Heart right ventricle (tissue), 16 donors: Measurements from ENCODE around the gene ZNF581. TPM values are rescaled to one million over a fixed set of nuclear protein-coding genes. Genes with fewer than 3 reads are reported as not detected.

Experiments used
- ATAC-seq, 8 donors: fragments of 200-7000 bp; cut with Tn5 transposase; one replicate each; pipeline ENCODE4 v1.9.1; 2020; ENCODE audit warnings: mild to moderate bottlenecking in 8 of 8, moderate library complexity in 8 of 8, moderate number of reproducible peaks in 1 of 8
- DNase-seq, 2 donors: peaks; one replicate each; pipeline ENCODE4 v3.0.0-alpha.2; 2020
- H3K27ac ChIP-seq, 10 donors: fragments of 200-600 bp; sonication (generic) in 2 of 10; one replicate each; pipeline versions ENCODE4 v1.5.0 to v1.8.0; 2020 to 2022; ENCODE audit warnings: mild to moderate bottlenecking in 3 of 10
- H3K27me3 ChIP-seq, 7 donors: fragments of 200-600 bp; one replicate each; pipeline ENCODE4 v1.8.0; 2021 to 2022; ENCODE audit warnings: mild to moderate bottlenecking in 2 of 7
- H3K36me3 ChIP-seq, 9 donors: fragments of 200-600 bp; sonication (generic) in 1 of 9; one replicate each; pipeline versions ENCODE4 v1.5.0 to v1.8.0; 2020 to 2022; ENCODE audit warnings: mild to moderate bottlenecking in 2 of 9
- H3K4me1 ChIP-seq, 9 donors: fragments of 200-600 bp; sonication (generic) in 1 of 9; one replicate each; pipeline versions ENCODE4 v1.5.0 to v1.8.0; 2020 to 2022; ENCODE audit warnings: mild to moderate bottlenecking in 4 of 9
- H3K4me3 ChIP-seq, 10 donors: fragments of 200-600 bp; sonication (generic) in 2 of 10; one replicate each; pipeline versions ENCODE4 v1.5.0 to v1.8.0; 2020 to 2022; ENCODE audit warnings: mild to moderate bottlenecking in 7 of 10, moderate library complexity in 2 of 10
- H3K9me3 ChIP-seq, 11 donors: fragments of 200-600 bp in 10 of 11; sonication (generic) in 2 of 11; one replicate each; pipeline versions ENCODE4 v1.5.0 to v1.8.0; 2013 to 2022; ENCODE audit warnings: mild to moderate bottlenecking in 2 of 11, control low read depth in 1 of 11, moderate library complexity in 1 of 11
- CTCF ChIP-seq, 9 donors: fragments of 200-600 bp; sonication (generic) in 2 of 9; IDR thresholded peaks; one replicate each; pipeline versions ENCODE4 v1.5.0 to v1.8.0; 2021 to 2022; ENCODE audit warnings: antibody characterized with exemption in 9 of 9, mild to moderate bottlenecking in 5 of 9, moderate library complexity in 1 of 9
- WGBS, 2 donors: extraction: QIAGEN DNeasy Blood & Tissue Kit; methylation state at CpG; one replicate each; pipeline ENCODE4 v1.1.7; 2013; ENCODE audit warnings: inconsistent platforms in 1 of 2; 5-methylcytosine and 5-hydroxymethylcytosine counted together
- intact Hi-C, 10 donors: fragments of 100-400 bp; cut with DNase I; formaldehyde crosslinking; loops; one replicate each; pipeline versions ENCODE4 v1.11.1 to v1.14.2; 2022
- polyA plus RNA-seq, 2 donors: library from polyadenylated mRNA; stranded (reverse); fragments of 200-250 nt; gene quantifications; one replicate each; pipeline ENCODE4 v1.2.3, GENCODE V29; 2013
- total RNA-seq, 10 donors: library from RNA; stranded (reverse); fragmentation: NEBNext Ultra II Directional in 3 of 10; extraction: Animal tissue kit (Norgen Biotek cat#: 25700) in 3 of 10; gene quantifications; one replicate each; pipeline versions ENCODE4 v1.2.1 to v1.2.4, GENCODE V29; 2021 to 2023
- donor health status: Arrhythmogenic right ventricular cardiomyopathy.
- donor health status: ischemic (EF 13 %, LVEDD 7.1; RV severe dilation, severe dysfunction).
- donor health status: healthy with polysubstance abuse.
- donor health status: DM: no; HTN: yes; CAD: no.
- donor health status: DM: no; HTN: no; CAD: no.
- donor health status: ischemic (EF 25% LVEDD 6.9; RV normal size, moderate dysfunction).
- donor health status: ischemic (EF 25% LVEDD 5.7; RV mildly dilated, moderate dysfunction).
- donor health status: healthy.
- donor health status: DM: yes; HTN: yes; CAD: no.
- donor health status: Ischemic cardiomyopathy.
- donor health status: ischemic (EF 35%, LVEDD 5.7; RV mildly dilated, moderate dysfunction).
- donor health status: nonischemic (EF 11% LVEDD 7.7; RV severe dilation, severe dysfunction).
- donor health status: DM: yes; HTN: yes; CAD: no.
- donor health status: PGD.
- donor health status: ischemic (EF 29% LVEDD 5.4; RV normal size, mild dysfunction).
- donor health status: nonischemic (EF 23%, LVEDD 6.1; RV moderate dilation, normal function).

ZNF581 gene
- total and polyA plus RNA-seq, 12 donors, result 4.0 to 15.6 (median 6.5) TPM

GRCh38 chr19:55611300-55611982, 32.0 kb upstream of the ZNF581 start:
- DNase-seq, result peak in 1 of 2 donors; percentile 54
- ATAC-seq, result peak; percentile 31 to 93 (median 74)

GRCh38 chr19:55611983-55612645, 31.3 kb upstream of the ZNF581 start:
- intact Hi-C loops, result no loop called here
- 56 to 65% methylated on average over 3 of the region's 3 CpGs for WGBS, 2 donors
- ATAC-seq, result peak in 6 of 8 donors; percentile 5 to 53 (median 36)

More at GRCh38 chr19:55611300-55611982, 32.0 kb upstream of the ZNF581 start:
- peaks cover 6 to 72% (median 23%) of the 10 kb centered on the region in 9 donors for H3K36me3 ChIP-seq
- peak overlapping the region in 3 of 10 donors; percentile 3 to 17 (median 6) for H3K4me3 ChIP-seq
- no peaks in the 10 kb centered on the region for H3K27me3 ChIP-seq
- H3K4me1 ChIP-seq, result peaks cover 8 to 50% (median 28%) of the 10 kb centered on the region in 9 donors
- no peak for TF ChIP-seq CTCF (IDR thresholded peaks at IDR 0.05)
- WGBS, 2 donors, result 48 to 60% methylated on average over 15 of the region's 15 CpGs
- intact Hi-C loops, result no loop called here
- peaks cover 0 to 4% (median 0%) of the 10 kb centered on the region in 11 donors for H3K9me3 ChIP-seq
- peak overlapping the region; percentile 11 to 86 (median 79) for H3K27ac ChIP-seq

GRCh38 chr19:55613396-55613795, 30.1 kb upstream of the ZNF581 start:
- 93 to 94% methylated on average over 21 to 27 of the region's 27 CpGs for WGBS, 2 donors
- DNase-seq (no peak), ATAC-seq (no peak)
- peaks cover 0 to 4% (median 0%) of the 10 kb centered on the region in 11 donors for H3K9me3 ChIP-seq
- intact Hi-C loops, result no loop called here
- H3K36me3 ChIP-seq, result peaks cover 6 to 75% (median 34%) of the 10 kb centered on the region in 9 donors
- TF ChIP-seq CTCF (IDR thresholded peaks at IDR 0.05), result no peak
- no peaks in the 10 kb centered on the region for H3K27me3 ChIP-seq
- peak overlapping the region in 1 of 10 donors; percentile 33 for H3K27ac ChIP-seq
- no peak overlapping the region for H3K4me3 ChIP-seq
- peaks cover 8 to 31% (median 21%) of the 10 kb centered on the region in 9 donors for H3K4me1 ChIP-seq

More at GRCh38 chr19:55611983-55612645, 31.3 kb upstream of the ZNF581 start:
- Histone ChIP-seq H3K27ac (peak overlapping the region; percentile 11 to 86 (median 79)), H3K9me3 (peaks cover 0 to 4% (median 0%) of the 10 kb centered on the region in 11 donors), H3K4me3 (peak overlapping the region in 3 of 10 donors; percentile 3 to 17 (median 6)), H3K27me3 (no peaks in the 10 kb centered on the region), H3K4me1 (peaks cover 8 to 43% (median 21%) of the 10 kb centered on the region in 9 donors), H3K36me3 (peaks cover 6 to 72% (median 26%) of the 10 kb centered on the region in 9 donors)
- DNase-seq, result no peak
- TF ChIP-seq CTCF (IDR thresholded peaks at IDR 0.05), result no peak

- H3K4me1 ChIP-seq, result peaks cover 8 to 38% (median 21%) of the 10 kb centered on the region in 9 donors
- no peak overlapping the region for H3K27ac ChIP-seq
- ATAC-seq (no peak), DNase-seq (no peak)
- 96% methylated on average over 56 to 75 of the region's 75 CpGs for WGBS, 2 donors
- intact Hi-C loops, result no loop called here
- no peaks in the 10 kb centered on the region for H3K27me3 ChIP-seq
- no peak overlapping the region for H3K4me3 ChIP-seq
- peaks cover 6 to 68% (median 33%) of the 10 kb centered on the region in 9 donors for H3K36me3 ChIP-seq
- no peak for TF ChIP-seq CTCF (IDR thresholded peaks at IDR 0.05)
- H3K9me3 ChIP-seq, result peaks cover 0 to 4% (median 0%) of the 10 kb centered on the region in 11 donors
Observed at GRCh38 chr19:55613930-55614710, 29.3 kb upstream of the ZNF581 start.
